Fibroblast of skin of right quadriceps (primary cell): Measurements from ENCODE around the gene BRD7.

Source experiments
- DNase-seq: peaks from one replicate; pipeline ENCODE4 v3.0.0-alpha.2; 2013

The BRD7 gene

GRCh38 chr16:50270510-50271147 lies 98.2 kb downstream of the BRD7 start:
- no peak for DNase-seq

GRCh38 chr16:50269769-50270509 lies 98.8 kb downstream of the BRD7 start:
- DNase-seq, result no peak

- DNase-seq, result no peak
Observed at GRCh38 chr16:50269061-50269705, 99.6 kb downstream of the BRD7 start.

- no peak for DNase-seq
Observed at GRCh38 chr16:50268352-50268751, 100.4 kb downstream of the BRD7 start.

- no peak for DNase-seq
Observed at GRCh38 chr16:50267651-50268050, 101.1 kb downstream of the BRD7 start.

- no peak for DNase-seq
Observed at GRCh38 chr16:50267151-50267631, 101.6 kb downstream of the BRD7 start.

GRCh38 chr16:50266337-50267091 lies 102.3 kb downstream of the BRD7 start, which contains the start of gene ADCY7:
ADCY7 (plus strand) TSS chr16:50266551; CDS start chr16:50288180, 21,629 bp downstream.
- peak; percentile 91 for DNase-seq
